IPS DF 19.7 (cell line): ENCODE measurements around the gene MATN1.

Experiments
- DNase-seq: peaks from one replicate; pipeline ENCODE4 v3.0.0-alpha.2; 2013; ENCODE audit warnings: low read depth, low spot score

The MATN1 gene

DNA sequence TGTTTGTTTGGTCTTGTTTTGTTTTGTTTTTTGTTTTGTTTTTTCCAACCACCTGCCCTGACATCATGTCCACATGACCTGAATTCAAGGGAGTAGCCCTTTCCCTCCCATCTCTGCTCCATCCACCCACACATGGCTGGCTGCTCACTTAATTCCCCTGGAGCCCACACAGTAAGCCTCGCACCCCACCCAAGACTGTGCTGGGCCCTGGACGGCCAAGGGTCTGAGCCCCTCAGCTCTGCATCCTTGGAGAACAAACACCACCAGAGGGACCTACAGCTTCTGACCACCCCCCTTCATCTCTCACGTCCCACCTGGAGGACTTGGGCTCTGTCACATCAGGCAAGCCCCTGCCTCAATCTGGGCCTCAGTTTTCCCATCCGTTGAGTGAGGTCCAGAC lies 39.1 kb downstream of the MATN1 start:
- no peak for DNase-seq

GRCh38 chr1:30683699-30684098 lies 39.7 kb downstream of the MATN1 start:
- DNase-seq = no peak

DNA sequence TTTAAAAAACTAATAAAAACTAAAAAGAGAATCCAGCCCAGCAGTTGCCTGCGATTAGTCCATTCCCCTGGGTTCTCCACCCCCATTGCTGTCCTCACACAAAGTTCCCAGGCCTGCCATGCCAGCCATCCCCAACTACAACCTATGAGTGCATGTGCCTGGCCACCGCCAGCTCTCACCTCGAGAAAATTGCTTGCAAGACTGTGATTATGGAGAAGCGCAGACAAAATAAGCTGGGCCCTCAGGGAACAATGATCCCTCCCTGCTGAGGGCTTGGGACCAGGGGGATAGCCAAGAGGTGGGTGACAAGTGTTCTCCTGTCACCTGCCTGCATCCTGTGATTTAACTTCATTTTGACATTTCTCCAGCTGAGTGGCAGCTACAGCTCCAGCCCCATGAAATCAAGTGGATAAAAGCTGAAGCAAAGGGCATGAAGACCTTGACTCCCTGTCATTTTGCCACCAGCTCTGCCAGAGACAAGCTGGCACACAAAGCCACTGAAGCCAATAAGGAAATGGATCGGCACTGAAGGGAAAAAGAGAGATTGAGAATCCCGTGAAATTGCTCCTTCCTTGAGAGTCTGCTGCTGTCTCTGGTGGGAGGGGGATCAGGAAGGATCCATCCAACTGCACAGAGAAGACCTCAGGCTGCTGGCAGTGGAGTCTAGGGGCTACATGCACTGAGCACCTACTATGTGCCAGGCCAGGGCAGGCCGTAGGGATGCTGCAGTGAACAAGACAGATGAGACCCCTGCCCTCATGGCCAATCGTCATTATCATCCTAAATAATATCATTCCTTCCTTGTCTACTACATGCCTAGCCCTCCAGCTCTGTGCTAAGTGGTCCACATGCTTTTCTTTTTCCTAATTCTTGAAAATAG lies 40.7 kb downstream of the MATN1 start:
- no peak for DNase-seq

- no peak for DNase-seq
Observed at GRCh38 chr1:30681782-30682181, 41.6 kb downstream of the MATN1 start.

- DNase-seq = no peak
Observed at GRCh38 chr1:30680879-30681278, 42.5 kb downstream of the MATN1 start.

DNA sequence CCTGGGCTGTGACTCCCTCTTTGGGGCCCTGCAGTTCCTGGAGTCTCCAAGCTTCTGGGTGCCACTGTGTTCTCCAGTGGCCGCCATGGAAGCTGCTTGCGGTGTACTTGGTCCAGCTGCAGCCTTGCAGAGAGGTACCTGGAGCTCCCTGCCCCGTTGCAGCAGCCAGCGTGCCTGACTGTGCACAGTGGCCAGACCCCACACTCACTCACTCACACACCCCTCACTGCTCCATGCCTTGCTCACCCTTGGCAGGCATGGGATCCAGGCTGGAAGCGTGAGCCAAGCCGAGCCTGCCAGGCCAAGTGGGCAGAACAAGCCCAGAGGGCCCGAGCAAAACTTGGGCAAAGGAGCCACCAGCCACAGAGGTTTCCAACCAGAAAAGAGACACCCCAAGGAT lies 43.0 kb downstream of the MATN1 start:
- DNase-seq = no peak

- no peak for DNase-seq
Observed at GRCh38 chr1:30679976-30680305, 43.4 kb downstream of the MATN1 start.

GRCh38 chr1:30679201-30679975 lies 44.0 kb downstream of the MATN1 start:
- no peak for DNase-seq

GRCh38 chr1:30678209-30678608 lies 45.2 kb downstream of the MATN1 start:
- DNase-seq = no peak

DNA sequence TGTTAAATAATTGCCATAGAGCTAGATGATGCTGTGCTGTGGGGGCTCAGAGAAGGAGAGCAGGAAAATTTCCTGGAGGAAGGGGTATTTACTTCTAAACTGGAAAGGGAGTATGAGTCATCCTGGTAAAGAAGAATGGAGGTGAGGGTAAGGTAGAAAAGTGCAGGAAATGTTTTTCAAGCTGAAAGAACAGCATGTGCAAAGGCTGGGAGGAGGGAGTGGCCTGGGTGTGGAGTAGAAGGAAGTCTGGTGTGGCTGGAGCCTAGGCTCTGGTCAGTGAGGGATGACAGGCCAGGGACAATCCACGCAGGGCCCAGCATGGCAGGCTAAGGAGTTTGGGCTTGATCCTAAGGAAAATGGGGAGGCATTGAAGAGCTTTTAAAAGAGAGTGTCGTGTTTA lies 45.9 kb downstream of the MATN1 start:
- DNase-seq = no peak

GRCh38 chr1:30675761-30676160 lies 47.6 kb downstream of the MATN1 start:
- DNase-seq = no peak

- no peak for DNase-seq
Observed at GRCh38 chr1:30675289-30675688, 48.1 kb downstream of the MATN1 start.

- no peak for DNase-seq
Observed at GRCh38 chr1:30673395-30673794, 50.0 kb downstream of the MATN1 start.

DNA sequence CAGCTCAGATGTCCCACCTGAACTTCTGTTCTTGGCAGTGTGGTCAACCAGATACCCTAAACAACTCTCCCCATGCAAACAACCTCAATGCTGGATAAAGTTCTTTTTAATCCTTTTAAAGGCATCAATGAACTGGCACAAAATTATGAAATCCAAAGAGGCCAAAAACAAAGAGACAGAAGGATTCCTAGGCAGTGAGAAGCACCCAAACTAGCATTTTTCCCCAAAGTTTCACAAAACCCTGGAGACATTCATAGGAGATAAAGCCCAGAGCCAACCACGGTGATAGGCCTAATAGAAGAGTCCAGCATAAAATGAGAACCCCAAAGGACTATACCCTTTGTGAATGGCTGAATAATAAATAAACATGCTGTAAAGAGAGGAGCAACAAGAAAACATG lies 50.7 kb downstream of the MATN1 start:
- DNase-seq = no peak

GRCh38 chr1:30670240-30671060 lies 52.9 kb downstream of the MATN1 start:
- DNase-seq = no peak

DNA sequence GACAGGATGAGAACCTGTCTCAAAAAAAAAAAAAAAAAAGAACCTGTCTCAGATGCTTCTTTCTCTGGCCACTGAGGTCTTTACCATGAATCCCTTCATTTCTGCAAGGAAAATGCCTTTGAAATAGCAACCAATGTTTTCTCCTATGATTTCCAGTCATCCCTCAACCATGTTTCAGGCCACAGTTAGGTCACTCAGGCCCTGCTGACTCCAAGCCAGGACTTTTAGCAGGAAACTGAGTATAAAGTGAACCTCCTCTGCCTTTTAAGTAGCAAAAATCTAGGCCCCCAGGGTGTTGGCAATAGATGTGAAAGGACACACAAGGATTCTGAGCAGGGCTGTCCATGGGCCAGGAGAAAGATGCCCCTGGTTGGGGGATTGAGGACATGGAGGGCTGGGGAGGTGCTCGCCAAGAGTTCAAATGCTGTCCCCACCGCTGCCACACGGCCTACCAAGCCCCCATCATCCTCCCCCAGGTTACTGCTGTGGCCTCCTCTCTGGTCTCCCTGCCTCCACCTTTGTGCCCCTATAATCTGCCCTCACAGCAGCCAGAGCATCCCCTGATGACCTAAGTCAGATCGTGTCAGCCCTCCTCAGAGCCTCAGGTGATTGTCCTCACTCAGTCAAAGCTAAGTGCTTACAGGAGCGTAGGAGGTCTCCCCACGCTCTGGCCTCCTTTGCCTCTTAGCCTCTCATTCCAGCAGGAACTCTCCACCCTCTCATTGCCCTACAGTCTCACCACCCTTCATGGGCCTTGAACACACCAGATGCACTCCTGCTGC lies 54.6 kb downstream of the MATN1 start:
- DNase-seq = no peak

DNA sequence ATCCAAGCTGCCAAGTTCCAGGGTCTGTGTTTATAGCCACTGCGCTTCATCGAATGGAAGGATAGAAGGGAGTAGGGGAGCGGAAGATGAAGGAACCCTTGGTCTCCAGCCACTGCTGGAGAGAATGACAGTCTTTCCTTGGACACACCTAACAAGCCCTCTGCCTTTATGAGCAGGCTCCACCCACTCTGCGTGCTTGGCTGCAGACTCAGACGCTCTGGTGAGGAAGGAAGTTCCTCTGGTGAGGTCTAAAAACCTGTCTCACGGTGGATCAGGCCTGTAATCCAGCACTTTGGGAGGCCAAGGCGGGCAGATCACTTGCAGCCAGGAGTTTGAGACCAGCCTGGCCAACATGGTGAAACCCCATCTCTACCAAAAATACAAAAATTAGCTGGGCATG lies 55.4 kb downstream of the MATN1 start:
- no peak for DNase-seq

DNA sequence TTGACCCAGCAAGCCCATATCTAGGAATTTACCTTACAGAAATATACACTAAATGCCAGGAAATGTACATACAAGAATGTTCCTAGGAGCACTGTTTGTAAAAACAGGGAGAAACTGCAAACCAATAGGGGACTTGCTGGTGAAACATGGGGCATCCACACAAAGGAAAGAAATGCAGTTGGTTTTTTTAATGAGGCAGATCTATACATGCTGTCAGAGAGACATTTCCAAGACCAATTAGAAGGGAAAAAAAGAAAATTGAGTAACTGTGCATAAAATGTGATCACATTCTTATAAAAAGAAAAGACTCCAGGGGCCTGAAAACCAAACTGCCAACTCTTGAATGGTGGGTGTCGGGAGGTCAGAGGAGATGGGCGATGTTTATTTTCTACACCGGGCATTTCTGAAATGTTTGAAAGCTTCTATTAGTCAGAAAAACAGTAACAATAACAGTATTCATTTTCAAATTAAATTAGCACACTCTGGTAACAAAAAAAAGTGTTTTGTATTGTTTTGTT lies 56.6 kb downstream of the MATN1 start:
- DNase-seq = no peak

DNA sequence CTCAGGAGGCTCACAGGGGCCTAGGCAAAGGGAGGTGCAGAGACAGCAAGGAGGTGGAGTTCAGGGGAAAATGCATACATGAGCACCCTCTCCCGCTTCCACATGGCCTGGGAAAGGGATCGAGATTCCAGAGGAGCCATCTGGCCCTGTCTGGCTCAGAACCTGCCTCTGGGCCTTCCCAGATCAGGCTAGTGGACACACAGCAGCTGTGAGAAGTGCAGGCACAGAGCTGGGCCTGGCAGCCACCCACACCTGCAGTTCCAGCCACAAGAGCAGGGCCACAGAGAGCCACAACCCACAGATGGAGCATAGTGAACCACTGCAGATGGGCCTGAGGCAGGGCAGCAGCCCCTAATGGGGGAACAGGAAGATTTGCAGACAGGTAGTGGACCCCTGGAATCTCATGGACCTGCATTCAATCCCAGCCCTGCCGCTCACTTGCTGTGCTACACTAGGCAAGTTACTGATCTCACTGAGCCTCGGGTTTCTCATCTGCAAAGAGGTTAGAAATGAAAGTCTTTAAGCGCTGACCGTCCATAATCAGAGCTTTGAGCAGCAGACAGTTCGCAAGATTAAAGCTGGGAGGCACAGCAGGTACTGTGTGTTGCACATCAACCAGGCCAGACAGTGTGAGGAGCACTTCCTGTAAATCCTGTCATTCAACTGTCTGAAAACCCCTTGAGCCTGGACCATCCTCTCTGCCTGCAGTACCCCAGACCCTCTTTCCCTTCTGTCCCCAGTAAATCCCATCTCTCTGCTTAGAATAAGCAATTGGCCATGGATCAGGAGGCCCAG lies 58.0 kb downstream of the MATN1 start:
- no peak for DNase-seq

DNA sequence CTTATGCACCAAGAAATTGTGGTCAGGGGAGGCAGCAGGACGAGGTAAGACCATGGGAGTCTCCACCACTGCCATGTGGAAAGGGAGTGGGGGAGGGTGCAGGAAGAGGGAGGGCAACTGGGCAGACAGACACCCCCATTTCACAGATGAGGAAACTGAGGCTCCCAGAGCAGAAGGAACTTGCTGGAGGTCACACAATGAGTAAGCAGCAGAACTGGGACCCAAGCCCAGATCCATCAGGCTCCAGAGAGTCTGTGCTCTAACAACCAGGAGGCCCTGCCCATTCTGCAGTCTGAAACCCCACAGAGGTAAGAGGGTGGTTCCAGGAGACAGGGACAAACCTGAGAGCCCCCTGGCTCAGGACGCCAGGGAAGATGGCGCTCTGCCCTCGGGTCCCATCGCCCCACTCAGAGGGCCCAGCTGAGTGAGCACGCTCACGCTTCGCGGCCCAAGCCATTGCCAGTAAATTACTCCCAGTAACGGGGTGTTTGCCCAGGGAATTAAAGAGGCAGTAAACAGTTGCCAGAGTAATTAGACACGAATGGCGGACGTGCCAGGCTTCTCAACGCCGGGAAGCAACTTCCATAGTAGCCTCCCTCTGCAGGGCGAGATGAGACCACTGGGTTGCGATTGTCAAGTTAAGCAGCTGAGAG lies 59.2 kb downstream of the MATN1 start:
- DNase-seq = no peak
